HT-29 (cell line): ENCODE data around the gene LMNA. TPM values are rescaled to one million over a fixed set of nuclear protein-coding genes. Genes with fewer than 3 reads are reported as not detected.
A peak's percentile ranks its signal among the peaks of the same experiment; 100 is the strongest.

Experiments used
- DNase-seq: peaks from one replicate; pipeline ENCODE4 v3.0.0-alpha.2; 2015; ENCODE audit warnings: low spot score
- total RNA-seq: library from RNA; depleted of rRNA; stranded (reverse); fragments of >200 nt; shearing (Covaris generic); gene quantifications from 2 replicates; pipeline ENCODE4 v1.2.3, GENCODE V29; 2014

The LMNA gene
- total RNA-seq, 1 experiment from 2014 or later = 1,664 TPM

DNA sequence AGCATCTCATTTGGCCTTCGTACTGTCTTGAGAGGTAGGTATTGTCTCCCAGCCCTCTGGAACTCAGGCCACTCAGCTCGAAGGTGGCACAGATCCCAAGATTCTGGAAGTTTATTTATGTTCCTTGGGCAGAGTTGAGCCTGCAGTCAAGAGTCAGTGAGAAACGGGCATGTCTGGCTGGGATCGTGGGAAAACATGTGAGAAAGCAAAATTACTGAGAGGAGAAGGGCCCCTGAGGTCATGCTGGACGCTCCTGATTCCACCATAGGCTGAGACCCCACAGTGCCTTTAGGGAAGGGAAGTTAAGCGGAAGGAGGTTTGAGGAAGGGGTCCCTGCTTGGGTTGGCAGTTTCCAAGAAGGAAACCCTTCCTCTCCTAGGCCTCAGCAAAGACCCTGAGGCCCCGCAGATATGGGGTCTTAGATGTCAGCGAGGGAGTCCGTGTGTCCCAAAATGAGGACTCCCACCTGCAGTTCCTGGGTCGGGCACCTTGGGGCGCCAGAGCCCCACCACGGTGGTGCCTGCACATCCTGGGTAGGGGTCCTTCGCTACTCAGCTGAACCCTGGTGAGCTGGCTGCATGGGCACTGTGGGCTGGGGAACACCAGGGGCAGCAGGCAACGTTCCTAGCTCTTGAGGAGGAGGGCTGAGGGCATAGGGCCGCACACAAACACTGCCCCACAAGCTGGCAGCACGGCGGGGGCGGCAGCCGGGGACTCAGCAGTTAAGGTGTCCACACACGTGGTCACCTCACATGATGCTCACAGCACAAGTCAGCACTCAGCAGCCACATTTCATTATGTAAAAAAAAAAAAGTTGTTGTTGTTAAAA, 26.6 kb downstream of the LMNA start:
- peak; percentile 41 for DNase-seq

DNA sequence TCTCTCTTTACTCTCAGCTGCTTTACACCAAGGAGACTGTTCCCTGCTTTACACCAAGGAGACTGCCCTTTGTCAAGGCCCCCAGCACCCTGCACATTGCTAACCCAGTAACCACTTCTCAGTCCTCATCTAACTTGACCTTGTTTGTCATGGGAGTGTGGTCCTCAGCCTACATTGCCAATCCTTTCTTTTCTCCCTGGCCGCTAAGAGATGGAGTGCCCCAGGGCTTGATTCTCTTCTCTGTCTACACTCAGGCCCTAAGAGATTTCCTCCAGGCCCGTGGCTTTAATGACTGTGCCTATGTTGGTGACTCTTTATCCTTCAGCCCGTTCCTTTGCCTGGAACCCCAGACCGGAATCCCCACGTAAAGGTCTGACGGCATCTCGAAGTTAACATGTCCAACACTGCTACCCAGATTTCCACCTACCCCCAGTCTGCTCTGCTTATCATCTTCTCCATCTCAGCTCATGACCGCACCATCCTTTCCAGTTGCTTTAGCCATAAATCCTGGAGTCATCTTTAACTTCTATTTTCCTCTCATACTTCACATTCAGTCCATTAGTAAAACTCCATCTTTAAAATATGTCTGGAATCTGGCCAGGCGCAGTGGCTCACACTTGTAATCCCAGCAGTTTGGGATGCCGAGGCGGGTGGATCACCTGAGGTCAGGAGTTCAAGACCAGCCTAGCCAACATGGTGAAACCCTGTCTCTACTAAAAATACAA, 29.4 kb downstream of the LMNA start:
- DNase-seq = peak; percentile 30

DNA sequence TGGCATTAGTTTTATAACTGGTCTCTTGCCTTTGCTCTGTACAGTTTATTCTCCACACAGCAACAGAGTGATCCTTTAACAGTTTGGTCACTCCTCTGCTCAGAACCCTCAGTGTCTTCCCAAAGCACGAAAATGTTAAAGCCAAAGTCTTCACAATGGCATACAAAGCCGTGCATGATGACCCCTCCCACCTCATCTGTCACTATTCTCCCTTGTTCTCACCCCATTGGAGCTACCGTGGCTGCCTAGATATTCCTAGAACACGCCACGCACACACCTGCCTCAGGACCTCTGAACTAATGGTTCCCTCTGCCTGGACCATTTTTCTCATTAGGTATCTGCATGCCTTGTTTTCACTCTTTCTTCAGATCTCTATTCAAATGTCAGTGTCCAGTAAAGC, 30.2 kb downstream of the LMNA start:
- peak; percentile 20 for DNase-seq

DNA sequence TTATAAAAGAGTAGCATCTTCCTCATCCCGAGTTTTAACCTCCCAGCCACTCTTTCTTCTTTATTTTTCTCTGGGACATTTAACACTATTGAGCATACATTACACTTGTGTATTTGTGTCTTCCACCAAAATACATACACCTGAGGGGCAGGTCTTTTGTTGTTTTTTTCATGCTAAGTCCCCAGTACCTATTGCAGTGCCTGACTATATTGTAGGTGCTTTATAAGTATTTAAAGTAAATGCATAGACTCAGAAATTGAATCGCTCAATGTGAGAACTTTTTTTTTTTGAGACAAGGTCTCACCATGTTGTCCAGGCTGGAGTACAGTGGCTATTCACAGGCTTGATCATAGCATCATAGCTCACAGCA, 31.1 kb downstream of the LMNA start:
- no peak for DNase-seq

DNA sequence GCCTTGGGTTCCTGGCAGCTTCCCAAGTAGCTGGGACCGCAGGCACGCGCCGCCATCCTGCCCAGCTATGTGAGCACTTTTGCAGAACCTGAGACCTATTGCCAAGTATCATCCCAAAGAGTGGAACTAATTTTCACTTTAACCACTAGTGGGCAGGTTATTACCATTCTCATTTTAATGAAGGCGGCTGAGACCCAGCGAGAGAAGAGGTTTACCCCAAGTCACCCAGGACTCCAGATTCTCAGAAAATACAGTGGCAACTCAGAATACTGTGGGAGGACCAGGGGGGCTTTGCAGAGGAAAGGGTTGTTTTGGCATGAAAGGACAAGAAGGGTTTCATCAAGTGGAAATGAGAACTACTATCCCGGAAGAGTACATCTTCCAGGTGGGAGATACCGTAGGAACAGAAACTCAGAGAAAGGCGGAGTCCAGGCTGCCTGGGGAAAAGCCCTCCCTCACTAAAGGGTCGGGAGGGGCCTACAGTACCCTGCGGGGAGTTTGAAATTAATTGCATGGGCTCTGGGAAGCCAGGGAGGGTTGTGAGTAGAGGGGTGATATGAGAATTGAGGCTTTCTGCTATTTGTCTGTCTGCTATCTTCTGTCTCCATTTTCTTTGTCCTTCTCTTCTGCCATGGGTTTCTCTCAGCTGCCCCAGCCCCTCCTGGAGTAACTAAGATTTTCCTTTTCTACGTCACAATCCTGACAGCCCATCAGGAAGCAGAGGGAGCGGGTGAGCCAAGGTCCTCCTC, 31.7 kb downstream of the LMNA start:
- peak; percentile 95 for DNase-seq

DNA sequence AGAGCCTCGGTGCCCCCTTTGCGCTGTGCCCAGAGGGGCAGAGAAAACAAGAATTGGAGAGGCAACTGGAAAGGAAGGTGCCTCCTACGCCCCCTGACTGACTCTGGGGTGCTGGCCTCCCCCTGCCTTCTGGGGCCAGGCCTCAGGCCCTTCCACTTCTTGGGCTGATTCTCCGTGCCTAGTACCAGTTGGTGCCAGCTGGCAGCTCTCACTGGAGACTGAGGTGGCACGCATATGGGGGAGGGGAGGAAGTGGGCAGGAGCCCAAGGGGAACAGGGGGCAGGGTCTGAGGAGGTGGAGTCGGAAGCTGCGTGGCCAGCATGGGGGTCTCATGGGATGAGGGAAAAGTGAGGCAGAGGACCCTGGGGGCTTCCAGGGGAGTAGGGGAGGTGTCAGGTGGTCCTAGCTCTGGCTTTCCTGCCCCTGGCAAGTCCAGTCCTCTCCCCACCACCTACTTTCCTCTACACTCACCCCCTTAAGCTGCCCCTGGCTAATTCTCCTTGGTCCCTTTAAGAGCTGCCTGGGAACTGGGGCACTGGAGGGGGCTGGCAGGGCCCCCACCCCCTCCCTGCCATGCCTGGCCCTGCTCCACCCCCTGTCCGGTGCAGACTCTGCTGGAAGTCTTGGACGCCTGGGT, 32.4 kb downstream of the LMNA start:
- no peak for DNase-seq

DNA sequence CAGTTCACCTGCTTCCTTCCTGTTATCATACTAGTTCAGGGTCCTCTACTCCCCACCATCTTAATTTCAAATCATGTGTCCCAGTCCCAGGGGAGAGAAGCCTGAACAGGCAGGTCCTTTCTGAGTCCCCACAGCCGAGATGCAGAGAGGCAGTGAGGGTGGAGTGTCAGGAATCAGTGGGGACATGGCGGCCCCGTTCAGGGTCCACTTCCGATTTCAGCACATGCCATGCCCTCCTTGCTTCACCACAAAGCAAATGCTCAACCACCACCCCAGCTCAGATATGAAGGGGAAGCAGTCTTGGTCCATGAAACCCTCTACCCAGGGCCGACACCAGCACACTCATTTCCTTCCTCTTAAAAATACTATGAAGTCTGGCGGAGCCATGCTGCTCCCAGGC, 33.7 kb downstream of the LMNA start:
- DNase-seq = no peak

DNA sequence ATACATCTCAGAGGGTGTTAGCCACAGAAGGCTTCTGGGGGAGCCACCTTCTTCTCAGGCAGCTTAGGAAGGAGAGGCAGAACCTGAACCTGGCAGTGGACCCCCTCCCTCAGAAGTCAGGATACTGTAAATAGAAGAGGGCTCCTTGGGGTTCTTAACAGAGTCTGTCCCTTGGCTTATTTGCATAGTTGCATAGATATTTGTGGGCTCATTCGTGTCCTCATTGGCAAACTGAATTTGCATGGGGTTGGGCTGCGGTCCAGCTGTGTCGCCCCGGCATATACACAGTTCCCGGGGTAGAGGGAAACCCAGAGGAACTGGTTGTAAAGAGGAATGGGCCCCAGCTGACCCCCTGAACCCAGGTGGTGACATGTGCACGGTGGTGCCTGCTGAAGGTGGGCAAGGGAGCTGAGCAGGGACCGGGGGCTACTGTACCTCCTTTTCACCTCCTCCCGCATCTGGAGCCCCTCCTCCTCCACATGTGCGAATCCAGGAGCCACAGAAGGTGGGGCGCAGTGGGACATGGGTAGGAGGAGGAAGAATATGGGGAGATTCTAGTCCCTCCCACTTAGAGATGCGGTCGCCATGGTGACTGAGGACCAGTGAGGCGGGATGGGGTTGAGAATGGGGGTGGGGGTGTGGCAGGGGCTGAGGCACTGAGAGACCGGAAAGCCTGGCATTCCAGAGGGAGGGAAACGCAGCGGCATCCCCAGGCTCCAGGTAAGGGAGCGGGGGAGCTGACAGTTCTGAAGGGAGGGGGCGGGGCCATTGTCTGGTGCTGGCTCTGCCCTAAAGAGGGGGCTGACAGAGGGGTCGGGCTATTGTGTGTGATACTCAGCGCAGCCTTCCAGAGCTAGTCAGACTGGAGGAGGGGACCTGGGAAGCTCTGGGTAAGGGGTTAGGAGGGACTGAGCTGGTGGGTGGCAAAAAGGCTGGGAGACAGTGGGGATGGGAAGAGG, 35.1 kb downstream of the LMNA start:
- no peak for DNase-seq

DNA sequence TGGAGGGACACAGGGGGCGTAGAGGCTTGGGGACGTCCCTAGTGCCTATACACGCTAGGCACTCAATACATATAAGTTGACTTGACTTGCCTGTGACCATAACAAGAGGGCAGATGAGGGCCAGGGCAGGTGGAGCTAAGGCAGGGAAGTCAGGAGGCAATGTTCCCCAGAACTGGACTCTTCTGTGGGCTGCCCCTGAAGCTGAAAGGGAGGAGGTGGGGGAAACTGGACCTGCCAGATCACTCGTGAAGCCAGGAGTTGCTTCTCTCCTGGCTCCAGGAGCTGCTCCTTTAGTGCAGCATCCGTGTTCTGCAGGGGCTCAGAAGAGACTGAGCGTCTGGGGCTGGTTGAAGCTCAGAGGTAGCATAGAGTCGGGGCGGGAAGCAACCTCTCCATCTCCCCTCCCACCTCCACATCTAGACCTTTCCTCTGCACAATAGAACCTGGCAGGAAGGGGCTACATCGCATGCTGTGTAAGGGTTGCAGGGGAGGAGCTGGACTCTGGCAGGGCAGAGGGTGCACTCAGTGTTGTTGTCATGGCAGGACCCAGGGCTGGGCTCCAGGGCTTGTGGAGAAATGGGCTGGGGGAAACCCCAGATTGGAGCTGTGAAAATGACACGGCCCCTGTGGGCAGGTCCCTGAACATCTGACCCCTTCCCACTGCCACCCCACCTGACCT, 36.0 kb downstream of the LMNA start:
- no peak for DNase-seq

DNA sequence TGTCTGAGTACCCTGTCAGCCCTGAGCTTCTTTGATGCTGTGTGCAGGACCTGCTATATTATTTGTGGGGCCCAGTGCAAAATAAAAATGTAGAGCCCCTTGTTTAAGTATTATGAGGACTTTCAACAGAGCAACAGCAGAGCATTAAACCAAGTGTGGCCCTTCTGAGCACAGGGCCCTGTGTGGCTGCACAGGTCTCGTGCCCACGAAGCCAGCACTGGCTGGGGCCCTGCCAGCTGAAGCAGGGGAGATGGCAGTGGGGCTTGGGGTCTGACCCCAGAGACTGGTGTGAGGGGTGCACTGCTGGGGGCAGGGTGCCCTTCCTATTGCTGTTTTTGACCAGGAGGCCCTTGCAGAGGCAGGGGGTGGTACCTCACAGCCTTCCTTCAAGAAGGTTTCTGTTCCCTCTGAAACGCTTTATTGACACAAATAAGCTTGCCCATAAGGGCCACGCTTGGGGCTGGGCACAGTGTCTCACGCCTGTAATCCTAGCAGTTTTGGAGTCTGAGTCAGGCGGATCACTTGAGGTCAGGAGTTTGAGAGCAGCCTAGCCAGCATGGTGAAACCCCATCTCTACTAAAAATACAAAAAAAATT, 36.7 kb downstream of the LMNA start:
- no peak for DNase-seq

DNA sequence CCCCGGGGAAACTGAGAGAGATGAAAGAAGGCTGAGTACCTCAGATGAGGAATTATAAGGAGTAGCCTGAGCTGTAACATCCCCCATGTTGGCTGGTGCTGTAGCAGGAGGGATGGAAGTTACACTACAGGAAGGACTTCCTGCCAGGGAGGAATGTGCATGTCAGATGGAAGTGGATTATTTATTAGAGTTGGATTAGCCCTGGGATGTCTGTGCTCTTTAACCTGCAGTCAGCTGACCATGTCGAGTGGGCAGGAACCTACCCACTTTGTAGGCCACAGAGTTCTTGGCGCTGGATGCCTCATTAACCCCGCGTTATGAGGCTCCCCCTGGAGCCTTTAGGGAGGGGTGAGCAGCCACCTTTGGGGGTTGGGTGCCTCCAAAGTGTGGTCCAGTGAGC, 38.1 kb downstream of the LMNA start:
- no peak for DNase-seq

DNA sequence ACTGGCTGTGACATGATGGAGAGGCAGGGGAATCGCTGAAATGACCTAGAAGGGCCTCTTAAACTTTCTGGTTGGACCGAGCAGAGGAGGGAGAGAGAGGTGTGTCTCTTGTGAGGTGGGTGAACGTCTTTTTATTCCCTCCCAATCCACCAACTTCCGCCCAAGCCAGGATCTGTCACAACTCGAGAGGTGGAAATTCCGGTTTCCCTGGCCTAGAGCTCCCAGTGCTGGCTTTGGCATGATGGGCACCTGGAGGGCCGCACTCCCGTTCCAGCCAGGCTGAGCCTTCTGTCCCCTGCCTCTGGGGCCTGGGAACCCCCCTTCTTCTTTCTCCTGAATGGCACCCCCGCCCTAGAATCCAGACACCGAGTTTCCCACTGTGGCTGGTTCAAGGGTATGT, 38.9 kb downstream of the LMNA start, which contains the start of gene SEMA4A:
Gene SEMA4A, plus strand, starts transcription at position 224 of the 400 bp plus-strand sequence. CDS start 994 bp downstream, outside the sequence.
- DNase-seq = peak; percentile 91

DNA sequence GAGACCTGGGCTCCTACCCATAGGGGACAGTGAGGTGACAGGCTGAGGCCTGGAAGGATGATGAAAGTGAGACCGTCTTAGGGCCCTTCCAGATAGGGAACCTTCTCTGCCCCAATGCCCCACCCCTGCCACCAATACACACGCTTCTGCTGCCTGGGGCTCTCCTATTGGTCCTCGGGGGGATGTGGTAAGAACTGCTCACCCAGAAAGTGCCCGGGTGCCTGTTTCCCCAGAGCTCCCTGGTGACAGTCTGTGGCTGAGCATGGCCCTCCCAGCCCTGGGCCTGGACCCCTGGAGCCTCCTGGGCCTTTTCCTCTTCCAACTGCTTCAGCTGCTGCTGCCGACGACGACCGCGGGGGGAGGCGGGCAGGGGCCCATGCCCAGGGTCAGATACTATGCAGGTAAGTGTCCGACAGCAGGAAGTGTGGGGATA, 39.8 kb downstream of the LMNA start:
- DNase-seq = no peak

DNA sequence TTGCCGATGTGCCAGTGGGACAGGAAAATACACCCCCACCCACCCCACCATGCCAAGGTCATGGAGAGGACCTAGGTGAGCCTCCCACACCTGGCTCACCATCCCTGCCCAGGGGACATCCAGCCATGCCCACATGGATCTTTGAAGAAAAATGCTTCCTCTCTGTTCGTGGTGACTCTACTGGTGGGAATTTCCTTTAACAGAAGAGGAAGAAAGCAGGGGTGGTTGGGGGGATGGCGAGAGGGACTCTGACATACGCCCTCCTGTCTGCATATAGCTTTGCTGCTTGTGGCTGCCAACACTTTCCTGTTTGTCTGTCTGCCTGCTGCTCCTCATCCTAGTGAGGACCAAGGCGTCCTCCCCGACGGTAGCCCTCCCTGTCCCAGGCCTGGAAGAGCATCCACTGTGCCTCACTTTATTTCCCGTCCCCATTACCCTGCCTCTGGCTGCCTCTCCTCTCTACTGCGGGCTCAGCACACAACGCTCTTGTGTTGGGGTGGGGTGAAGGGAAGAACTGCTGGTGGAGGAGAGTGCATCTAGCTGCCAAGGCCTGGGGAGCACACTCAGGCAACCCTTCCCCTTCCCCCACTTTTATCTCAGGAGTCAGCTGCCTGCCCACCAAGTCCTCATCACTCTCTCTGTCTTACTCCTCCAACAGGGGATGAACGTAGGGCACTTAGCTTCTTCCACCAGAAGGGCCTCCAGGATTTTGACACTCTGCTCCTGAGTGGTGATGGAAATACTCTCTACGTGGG, 41.4 kb downstream of the LMNA start:
- DNase-seq = no peak

DNA sequence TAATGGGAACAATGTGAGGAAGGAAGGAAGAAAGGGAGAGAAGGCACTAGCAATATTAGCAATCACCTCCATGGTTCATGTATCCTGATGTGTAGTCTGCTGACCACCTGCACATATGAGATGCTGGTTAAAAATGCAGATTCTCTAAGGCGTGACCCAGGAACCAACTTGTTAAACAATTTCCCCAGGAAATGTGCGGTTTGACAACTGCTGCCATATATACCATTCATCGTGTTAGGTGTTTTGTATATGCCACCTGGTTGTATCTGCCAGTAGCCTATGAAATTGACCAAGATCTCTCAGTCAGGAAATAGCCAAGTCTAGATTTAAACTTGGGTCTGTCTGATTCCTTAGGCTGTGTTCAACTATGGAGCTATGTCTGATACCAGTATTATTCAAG, 43.0 kb downstream of the LMNA start:
- no peak for DNase-seq

DNA sequence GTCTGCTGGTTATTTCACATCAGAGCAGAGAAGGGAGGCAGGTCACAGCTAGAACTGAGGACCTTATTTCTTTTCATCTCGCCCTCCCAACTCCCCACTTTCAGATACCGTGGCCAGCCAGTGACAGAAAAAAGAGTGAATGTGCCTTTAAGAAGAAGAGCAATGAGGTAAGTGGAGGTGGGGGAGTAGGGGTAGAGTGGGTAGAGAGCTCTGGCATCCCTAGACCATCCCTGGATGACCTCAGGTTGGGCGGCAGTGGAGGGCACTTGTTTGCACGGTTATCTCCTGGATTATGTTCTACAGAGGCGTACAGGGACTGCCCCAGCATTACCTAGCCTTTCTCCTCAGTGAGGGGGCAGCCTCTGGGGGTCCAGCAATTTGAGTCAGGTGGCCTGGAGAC, 43.5 kb downstream of the LMNA start:
- no peak for DNase-seq

DNA sequence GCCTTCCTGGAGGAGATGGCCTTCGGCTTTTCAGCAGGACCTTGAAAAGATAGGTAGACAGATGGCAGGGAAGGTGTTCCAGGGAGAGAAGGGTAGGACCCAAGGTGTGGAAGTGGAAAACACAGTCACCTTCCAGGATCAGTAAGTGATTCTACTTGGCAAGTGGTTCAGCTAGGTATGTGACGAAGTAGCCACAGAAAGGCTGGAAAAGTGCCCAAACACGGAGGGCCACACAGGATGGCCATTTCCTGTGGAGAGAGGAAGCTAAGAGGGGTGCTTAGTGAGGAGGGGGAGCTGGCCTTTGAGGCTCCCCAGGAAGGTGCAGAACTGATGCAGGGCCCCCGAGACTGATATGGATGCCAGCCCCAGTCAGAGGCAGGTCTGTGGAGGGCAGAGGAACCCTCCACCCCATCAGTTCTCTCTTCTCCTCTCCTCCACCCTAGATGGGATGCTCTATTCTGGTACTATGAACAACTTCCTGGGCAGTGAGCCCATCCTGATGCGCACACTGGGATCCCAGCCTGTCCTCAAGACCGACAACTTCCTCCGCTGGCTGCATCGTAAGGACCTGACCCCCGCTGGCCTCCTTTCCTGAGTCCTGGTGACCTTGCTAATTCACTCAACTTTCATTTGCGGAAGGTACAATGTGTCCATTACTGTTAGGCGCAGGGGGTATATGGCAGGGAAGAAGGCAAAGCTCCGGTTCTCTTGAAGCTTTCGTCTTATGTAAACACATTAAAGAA, 45.7 kb downstream of the LMNA start:
- no peak for DNase-seq

DNA sequence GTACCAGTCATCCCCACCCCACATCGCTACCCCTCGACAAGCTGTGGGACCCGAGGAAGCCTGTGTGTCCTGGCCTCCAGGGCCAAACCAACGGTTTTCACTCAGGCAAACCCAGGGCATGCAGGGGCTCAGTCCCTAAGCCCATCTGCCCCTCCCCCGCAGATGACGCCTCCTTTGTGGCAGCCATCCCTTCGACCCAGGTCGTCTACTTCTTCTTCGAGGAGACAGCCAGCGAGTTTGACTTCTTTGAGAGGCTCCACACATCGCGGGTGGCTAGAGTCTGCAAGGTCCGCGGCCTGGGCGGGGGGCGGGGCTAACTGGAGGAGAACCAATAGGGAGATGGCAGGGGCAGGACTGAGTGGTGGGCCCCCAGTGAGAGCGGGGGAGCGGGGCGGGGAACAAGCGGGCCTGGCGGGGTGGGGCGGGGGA, 46.2 kb downstream of the LMNA start:
- DNase-seq = no peak
